Neural cell (in vitro differentiated cells): ENCODE data around the gene DTX1. TPM values are rescaled to one million over a fixed set of nuclear protein-coding genes. Genes with fewer than 3 reads are reported as not detected.

Experiments
- H2AFZ ChIP-seq: fragments of 200-600, 300-800 bp; sonication (generic), shearing (Covaris generic); 2 replicates; pipeline ENCODE4 v1.6.0; 2014; ENCODE audit warnings: low read depth, mild to moderate bottlenecking, antibody characterized with exemption, low read length, moderate library complexity
- H3F3A ChIP-seq: fragments of 200-600 bp; shearing (Covaris generic); 2 replicates; pipeline ENCODE4 v1.6.1; 2016; ENCODE audit warnings: mild to moderate bottlenecking, moderate library complexity, mixed read lengths, antibody characterized with exemption, low read length; ENCODE audit not compliant: insufficient read depth, poor library complexity, severe bottlenecking
- H3K27ac ChIP-seq: fragments of 200-600, 300-800 bp; sonication (generic), shearing (Covaris generic); 2 replicates; pipeline ENCODE4 v1.5.1; 2014; ENCODE audit warnings: mild to moderate bottlenecking, low read length, moderate library complexity
- H3K27me3 ChIP-seq: fragments of 300-800, 200-600 bp; sonication (generic), shearing (Covaris generic); 2 replicates; pipeline ENCODE4 v1.6.0; 2014; ENCODE audit warnings: mild to moderate bottlenecking, low read depth, low read length, moderate library complexity; ENCODE audit not compliant: insufficient read depth
- H3K36me3 ChIP-seq: fragments of 300-800, 200-600 bp; sonication (generic), shearing (Covaris generic); 2 replicates; pipeline ENCODE4 v1.5.1; 2014; ENCODE audit warnings: mild to moderate bottlenecking, antibody characterized with exemption, low read length, moderate library complexity; ENCODE audit not compliant: insufficient read depth
- H3K4me2 ChIP-seq: fragments of 300-800, 200-600 bp; sonication (generic), shearing (Covaris generic); 2 replicates; pipeline ENCODE4 v1.6.0; 2014; ENCODE audit warnings: mild to moderate bottlenecking, low read length
- H3K4me3 ChIP-seq: fragments of 300-800, 200-600 bp; sonication (generic), shearing (Covaris generic); 2 replicates; pipeline ENCODE4 v1.5.1; 2014; ENCODE audit warnings: mild to moderate bottlenecking, low read length, moderate library complexity
- H3K79me2 ChIP-seq: fragments of 200-600 bp; shearing (Covaris generic); replicated peaks from 2 replicates; pipeline ENCODE4 v1.6.0; 2014; ENCODE audit warnings: mild to moderate bottlenecking, low read length, moderate library complexity; ENCODE audit not compliant: insufficient read depth
- H3K9ac ChIP-seq: fragments of 300-800, 200-600 bp; sonication (generic), shearing (Covaris generic); 2 replicates; pipeline ENCODE4 v1.6.1; 2016; ENCODE audit warnings: mild to moderate bottlenecking, low read length, mixed read lengths
- H3K9me2 ChIP-seq: fragments of 200-600 bp; shearing (Covaris generic); 2 replicates; pipeline ENCODE4 v1.6.1; 2016; ENCODE audit warnings: mild to moderate bottlenecking, low read length, mixed read lengths; ENCODE audit not compliant: insufficient read depth
- H3K9me3 ChIP-seq: fragments of 200-600, 300-800 bp; sonication (generic), shearing (Covaris generic); 2 replicates; pipeline ENCODE4 v1.6.1; 2016; ENCODE audit warnings: mild to moderate bottlenecking, mixed run types, low read length, moderate library complexity, mixed read lengths
- H4K20me1 ChIP-seq: fragments of 200-600 bp; shearing (Covaris generic); 2 replicates; pipeline ENCODE4 v1.6.1; 2016; ENCODE audit warnings: mild to moderate bottlenecking, mixed run types; ENCODE audit not compliant: insufficient read depth
- CTCF ChIP-seq: fragments of 450-650 bp; IDR thresholded peaks from 2 replicates; pipeline ENCODE4 v1.5.1; 2014; ENCODE audit warnings: antibody characterized with exemption, mild to moderate bottlenecking, moderate library complexity; ENCODE audit not compliant: poor library complexity, severe bottlenecking
- EP300 ChIP-seq: fragments of 450-650 bp; conservative IDR thresholded peaks from 2 replicates; pipeline ENCODE4 v1.6.1; 2014; ENCODE audit warnings: antibody characterized with exemption, mild to moderate bottlenecking, moderate library complexity; ENCODE audit not compliant: poor library complexity, severe bottlenecking
- EZH2 ChIP-seq: fragments of 200-600, 300-800 bp; shearing (Covaris generic), sonication (generic); IDR thresholded peaks from 2 replicates; pipeline ENCODE4 v1.6.1; 2014; ENCODE audit warnings: antibody characterized with exemption, low read length, borderline replicate concordance, mild to moderate bottlenecking; ENCODE audit not compliant: insufficient read depth, poor library complexity, severe bottlenecking
- MXI1 ChIP-seq: fragments of 450-650 bp; conservative IDR thresholded peaks from 2 replicates; pipeline ENCODE4 v1.6.1; 2014; ENCODE audit warnings: antibody characterized with exemption, mild to moderate bottlenecking; ENCODE audit not compliant: poor library complexity, severe bottlenecking
- POLR2AphosphoS5 ChIP-seq: IDR thresholded peaks from 2 replicates; pipeline ENCODE4 v1.6.1; 2012
- RAD21 ChIP-seq: fragments of 450-650 bp; conservative IDR thresholded peaks from 2 replicates; pipeline ENCODE4 v1.6.1; 2014; ENCODE audit warnings: antibody characterized with exemption, mild to moderate bottlenecking, moderate library complexity
- SMC3 ChIP-seq: fragments of 450-650 bp; conservative IDR thresholded peaks from 2 replicates; pipeline ENCODE4 v1.6.1; 2014; ENCODE audit warnings: antibody characterized with exemption, mild to moderate bottlenecking, moderate library complexity; ENCODE audit not compliant: poor library complexity
- TAF1 ChIP-seq: IDR thresholded peaks from 2 replicates; pipeline ENCODE4 v1.6.1; 2012; ENCODE audit warnings: low read depth
- polyA plus RNA-seq: library from polyadenylated mRNA; depleted of rRNA; stranded (reverse); fragments of >200 nt; gene quantifications from 2 replicates; pipeline ENCODE4 v1.2.3, GENCODE V29; 2014
- TF ChIP-seq, protein P1 (sequence below): IDR thresholded peaks from 2 replicates; pipeline ENCODE4 v1.6.1; 2012; ENCODE audit warnings: borderline replicate concordance

DTX1 gene
- polyA plus RNA-seq, 1 donor from 2014 or later: 30.7 TPM

DNA sequence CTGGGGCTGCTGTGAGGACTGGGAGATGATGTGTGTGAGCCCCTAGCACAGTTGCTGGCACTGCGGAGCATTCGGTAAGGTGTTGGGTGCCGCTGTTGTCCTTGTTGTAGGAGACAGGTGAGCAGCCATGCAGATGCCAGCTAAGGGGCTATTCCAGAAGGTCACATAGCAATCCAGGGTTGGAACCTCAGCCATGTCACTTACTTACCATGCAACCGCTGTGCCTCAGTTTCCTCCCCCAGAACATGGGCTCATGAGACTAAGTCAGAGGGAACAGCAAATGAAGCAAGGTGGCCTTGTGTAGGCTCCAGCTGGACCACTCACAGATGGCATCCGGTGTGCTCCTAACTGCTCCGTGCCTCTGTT, 13.2 kb downstream of the DTX1 start:
- Histone ChIP-seq H3K4me3 (no peak overlapping the region), H3K9me3 (no peaks in the 10 kb centered on the region), H3K27ac (no peak overlapping the region), H3K36me3 (no peaks in the 10 kb centered on the region), H3K27me3 (no peaks in the 10 kb centered on the region), H3F3A (no peaks in the 10 kb centered on the region), H3K79me2 (no peaks in the 10 kb centered on the region), H4K20me1 (peaks cover 11% of the 10 kb centered on the region), H3K9me2 (no peaks in the 10 kb centered on the region), H3K4me2 (no peak overlapping the region), H3K9ac (no peak overlapping the region), H2AFZ (no peak overlapping the region)
- TF ChIP-seq, protein P1, sequence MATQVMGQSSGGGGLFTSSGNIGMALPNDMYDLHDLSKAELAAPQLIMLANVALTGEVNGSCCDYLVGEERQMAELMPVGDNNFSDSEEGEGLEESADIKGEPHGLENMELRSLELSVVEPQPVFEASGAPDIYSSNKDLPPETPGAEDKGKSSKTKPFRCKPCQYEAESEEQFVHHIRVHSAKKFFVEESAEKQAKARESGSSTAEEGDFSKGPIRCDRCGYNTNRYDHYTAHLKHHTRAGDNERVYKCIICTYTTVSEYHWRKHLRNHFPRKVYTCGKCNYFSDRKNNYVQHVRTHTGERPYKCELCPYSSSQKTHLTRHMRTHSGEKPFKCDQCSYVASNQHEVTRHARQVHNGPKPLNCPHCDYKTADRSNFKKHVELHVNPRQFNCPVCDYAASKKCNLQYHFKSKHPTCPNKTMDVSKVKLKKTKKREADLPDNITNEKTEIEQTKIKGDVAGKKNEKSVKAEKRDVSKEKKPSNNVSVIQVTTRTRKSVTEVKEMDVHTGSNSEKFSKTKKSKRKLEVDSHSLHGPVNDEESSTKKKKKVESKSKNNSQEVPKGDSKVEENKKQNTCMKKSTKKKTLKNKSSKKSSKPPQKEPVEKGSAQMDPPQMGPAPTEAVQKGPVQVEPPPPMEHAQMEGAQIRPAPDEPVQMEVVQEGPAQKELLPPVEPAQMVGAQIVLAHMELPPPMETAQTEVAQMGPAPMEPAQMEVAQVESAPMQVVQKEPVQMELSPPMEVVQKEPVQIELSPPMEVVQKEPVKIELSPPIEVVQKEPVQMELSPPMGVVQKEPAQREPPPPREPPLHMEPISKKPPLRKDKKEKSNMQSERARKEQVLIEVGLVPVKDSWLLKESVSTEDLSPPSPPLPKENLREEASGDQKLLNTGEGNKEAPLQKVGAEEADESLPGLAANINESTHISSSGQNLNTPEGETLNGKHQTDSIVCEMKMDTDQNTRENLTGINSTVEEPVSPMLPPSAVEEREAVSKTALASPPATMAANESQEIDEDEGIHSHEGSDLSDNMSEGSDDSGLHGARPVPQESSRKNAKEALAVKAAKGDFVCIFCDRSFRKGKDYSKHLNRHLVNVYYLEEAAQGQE: no peak
- TF ChIP-seq TAF1 (no peak), EZH2 (no peak), POLR2AphosphoS5 (no peak), RAD21 (no peak), MXI1 (no peak), SMC3 (no peak), CTCF (no peak), EP300 (no peak)

DNA sequence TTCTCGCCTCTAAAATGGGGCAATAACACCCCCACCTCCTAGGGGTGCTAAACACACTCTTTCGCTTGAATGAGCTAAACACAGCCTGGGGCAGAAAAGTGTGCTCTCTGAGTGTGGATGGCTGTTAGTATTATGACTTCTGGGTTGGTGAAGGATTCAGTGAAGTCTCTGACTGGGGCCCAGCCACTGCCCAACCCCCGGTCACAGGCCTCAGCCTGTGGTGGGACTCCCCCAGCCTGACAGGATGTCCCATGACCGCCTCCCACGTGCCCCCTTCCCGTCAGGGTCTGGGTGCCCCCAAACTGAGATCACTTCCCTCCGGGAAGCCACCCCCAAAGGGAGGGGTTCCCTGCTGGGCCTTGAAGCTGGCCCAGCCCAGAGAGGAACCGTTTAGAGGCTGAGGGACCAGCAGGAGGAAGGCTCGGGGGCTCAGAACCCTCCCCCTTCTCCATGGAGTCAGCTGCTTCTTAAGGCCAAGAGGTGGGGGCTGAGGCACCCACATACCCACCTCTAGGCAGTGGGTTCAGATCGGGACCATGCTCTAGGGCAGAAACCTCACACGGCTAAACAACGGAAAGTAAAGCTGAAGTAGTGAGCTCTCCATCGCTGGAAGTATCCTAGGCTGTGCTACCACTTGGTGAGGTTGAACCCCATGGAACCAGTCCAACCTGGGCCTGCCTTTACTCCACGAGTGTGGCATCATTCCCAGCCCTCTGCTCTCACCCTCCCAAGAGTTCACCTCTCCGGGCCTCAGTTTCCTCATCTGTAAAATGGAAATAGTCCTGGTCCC, 13.8 kb downstream of the DTX1 start:
- H3K27me3 ChIP-seq: no peaks in the 10 kb centered on the region
- no peaks in the 10 kb centered on the region for H3K36me3 ChIP-seq
- no peaks in the 10 kb centered on the region for H3K9me3 ChIP-seq
- no peak overlapping the region for H3K9ac ChIP-seq
- no peak overlapping the region for H3K4me2 ChIP-seq
- H3K27ac ChIP-seq: no peak overlapping the region
- H3K9me2 ChIP-seq: no peaks in the 10 kb centered on the region
- H3F3A ChIP-seq: no peaks in the 10 kb centered on the region
- no peaks in the 10 kb centered on the region for H3K79me2 ChIP-seq
- peaks cover 16% of the 10 kb centered on the region for H4K20me1 ChIP-seq
- no peak overlapping the region for H3K4me3 ChIP-seq
- TF ChIP-seq EP300 (no peak), SMC3 (no peak), POLR2AphosphoS5 (no peak), MXI1 (no peak), TAF1 (no peak), RAD21 (no peak), EZH2 (no peak), CTCF (no peak)
- TF ChIP-seq, protein P1: no peak
- H2AFZ ChIP-seq: no peak overlapping the region
